GM18861 (cell line): Measurements from ENCODE around the gene BCAP29.
"Not testable (repeated sequence)": the region's sequence is repeated elsewhere in the genome, so short reads cannot be mapped to it uniquely, and the experiment has no call there.

Experiments used
- ATAC-seq: cut with Tn5 transposase; IDR thresholded peaks from one replicate; pipeline ENCODE4 v1.9.1; 2021; ENCODE audit not compliant: unreplicated experiment

Gene BCAP29

DNA sequence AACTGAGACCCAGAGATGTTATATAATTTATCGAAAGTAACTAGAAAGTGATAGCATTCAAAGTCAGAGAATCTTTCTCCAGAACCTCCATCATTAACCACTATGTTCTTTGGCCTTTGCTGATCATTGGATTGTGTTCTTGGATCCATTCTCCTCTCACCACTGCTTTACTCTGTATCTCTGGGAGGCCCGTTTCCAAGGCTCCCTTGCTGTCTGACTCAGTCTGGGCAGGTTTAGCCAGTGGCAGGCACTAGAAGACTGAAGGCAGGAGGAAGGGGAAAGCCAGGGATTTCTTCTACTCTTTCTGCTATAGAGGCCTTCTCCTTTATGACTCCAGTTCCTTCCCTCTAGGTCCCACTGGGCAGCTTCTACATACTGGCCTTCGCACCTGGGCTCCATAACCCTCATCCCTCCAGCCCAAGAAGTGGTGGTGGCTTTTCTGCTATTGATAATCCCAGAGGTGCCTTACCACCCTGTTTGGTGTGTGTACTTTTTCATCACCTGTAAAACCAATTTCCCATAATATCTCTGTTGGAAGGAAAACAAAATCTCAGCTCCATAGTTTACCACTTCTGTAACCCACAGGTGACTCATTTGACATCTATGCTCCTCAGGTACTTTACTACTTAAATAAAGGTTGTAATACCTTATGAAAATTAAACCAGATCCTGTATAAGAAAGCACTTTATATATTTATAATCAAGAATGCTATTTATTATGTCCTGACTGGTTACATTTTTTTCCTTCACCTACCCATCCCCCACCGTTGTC lies 36.0 kb downstream of the BCAP29 start:
- no peak for ATAC-seq

DNA sequence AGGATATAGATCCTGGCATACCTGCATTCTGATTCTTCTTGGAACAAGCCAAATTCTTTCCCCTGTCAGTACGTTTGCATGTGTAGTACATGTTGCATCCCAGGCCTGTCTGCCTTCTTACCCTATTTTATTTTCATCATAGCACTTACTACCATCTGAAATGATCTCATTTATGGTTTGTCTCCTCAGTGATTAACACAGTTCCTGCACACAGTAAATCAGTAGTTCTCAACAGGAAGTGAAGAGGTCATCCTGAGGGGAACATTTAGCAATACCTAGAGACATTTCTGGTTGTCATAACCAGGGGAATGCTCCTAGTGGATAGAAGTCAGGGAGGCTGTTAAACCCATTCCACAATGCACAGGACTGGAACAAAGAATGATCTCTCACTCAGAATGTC lies 42.4 kb downstream of the BCAP29 start:
- ATAC-seq = no peak

GRCh38 chr7:107622894-107623293 lies 42.8 kb downstream of the BCAP29 start:
- ATAC-seq = no peak

DNA sequence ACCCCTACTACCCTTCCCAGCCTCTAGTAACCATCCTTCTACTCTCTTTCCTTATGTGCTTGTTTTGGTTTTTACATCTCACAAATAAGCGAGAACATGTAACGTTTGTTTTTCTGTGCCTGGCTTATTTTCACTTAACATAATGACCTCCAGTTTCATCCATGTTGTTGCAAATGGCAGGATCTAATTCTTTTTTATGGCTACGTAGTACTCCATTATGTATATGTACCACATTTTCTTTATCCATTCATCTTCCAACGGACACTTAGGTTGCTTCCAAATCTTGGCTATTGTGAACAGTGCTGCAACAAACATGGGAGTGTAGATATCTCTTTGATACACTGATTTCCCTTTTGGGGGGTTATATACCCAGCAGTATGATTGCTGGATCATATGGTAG lies 47.0 kb downstream of the BCAP29 start:
- ATAC-seq = no peak

DNA sequence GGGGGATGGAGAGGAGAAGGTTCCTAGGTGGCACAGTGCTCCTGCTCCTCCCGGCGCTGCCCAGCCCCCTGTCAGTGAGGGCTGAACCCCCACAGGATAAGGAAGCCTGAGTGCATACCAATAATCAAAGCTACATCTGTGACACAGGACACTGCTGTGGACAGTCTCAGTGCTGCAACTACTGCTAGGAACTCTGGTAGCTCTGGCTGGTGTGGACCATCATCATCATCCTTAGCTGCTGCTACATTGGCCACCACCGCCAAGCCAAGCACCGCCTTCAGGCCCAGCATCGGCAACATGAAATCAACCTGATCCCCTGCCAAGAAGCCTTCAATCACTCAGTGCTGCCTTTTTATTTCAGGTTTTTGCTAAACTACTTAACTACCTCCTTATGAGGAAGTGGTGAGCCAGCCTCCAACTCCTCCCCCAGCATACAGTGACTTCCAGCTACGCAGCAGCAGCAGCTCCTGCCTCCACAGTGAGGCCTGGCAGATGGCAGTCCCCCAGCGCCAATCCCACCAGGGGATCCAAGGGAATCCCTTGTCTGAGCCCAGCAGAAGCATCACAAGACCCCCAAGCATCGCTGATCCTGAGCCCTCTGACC lies 48.5 kb downstream of the BCAP29 start:
- ATAC-seq = no peak

GRCh38 chr7:107630342-107630741 lies 50.3 kb downstream of the BCAP29 start:
- no peak for ATAC-seq

DNA sequence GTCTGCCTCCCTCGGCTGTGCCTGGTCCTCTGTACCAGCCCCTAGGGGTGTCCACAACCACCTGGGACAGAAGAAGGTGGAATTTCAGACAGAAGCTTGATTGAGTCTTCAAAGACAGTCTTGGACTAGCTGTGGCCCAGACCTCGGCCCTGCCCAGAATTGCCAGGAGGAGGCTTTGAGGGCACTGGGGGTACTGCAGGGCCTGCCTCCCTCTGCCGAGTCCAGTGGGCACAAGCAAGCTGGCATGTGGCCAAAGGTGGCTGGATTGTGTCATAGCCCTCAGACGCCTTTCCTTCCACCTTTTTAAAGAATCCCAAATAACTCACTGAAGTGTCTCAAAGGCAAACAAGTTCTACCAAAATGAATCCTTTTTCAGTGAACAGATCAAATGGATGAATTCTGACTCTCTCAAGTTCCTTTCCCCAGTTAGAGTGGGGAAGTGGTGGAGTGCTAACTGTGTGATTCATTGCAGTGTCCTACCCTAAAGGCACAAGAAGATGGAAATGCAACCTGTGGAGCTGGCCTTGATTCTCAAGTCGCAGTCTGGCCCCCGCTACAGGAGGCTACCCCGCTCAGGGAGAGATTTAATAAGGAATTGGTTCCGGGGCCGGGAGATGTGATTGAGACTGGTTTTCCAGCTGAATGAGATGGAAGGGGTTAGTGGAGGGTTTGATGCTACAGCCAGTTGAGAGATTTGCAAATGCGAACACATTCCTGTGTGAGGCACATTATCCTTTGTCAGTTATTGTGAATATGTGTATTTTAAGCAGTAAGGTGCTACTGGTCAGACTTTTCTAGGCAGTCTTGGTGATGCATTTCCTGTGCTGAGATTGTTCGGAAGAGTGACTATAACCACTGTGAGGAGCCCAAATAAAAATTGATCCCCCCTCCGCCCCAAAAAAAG lies 51.8 kb downstream of the BCAP29 start:
- no peak for ATAC-seq

DNA sequence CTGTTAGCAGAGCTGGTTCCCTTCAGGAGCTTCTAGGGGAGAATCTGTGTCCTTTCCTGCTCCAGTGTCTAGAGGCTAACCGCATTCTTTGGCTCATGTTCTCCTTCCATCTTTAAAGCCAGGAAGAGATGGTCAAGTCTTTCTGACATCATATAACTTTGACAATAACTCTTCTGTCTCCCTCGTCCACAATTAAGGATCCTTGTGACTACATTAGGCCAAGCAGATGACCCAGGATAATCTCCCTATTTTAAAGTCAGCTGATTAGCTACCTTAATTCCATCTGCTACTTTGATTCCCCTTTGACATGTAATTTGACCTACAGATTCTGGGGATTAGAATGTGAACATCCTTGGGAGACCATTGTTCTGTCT lies 52.4 kb downstream of the BCAP29 start:
- no peak for ATAC-seq

GRCh38 chr7:107638594-107638993 lies 58.5 kb downstream of the BCAP29 start:
- peak; percentile 96 for ATAC-seq

DNA sequence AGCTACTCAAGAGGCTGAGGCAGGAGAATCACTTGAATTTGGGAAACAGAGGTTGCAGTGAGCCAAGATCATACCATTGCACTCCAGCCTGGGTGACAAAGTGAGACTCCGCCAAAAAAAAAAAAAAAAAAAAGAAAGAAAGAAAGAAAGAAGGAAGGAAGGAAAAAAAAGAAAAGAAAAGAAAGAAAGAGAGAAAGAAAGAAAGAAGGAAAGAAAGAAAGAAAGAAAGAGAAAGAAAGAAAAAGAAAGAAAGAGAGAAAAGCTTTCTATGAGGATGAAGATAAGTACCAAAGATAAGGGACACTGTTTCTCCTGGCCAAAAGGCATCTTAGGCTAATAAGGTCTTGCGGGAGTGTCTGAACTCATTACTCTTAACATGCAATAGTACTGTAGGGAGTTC lies 59.0 kb downstream of the BCAP29 start:
- ATAC-seq = not testable (repeated sequence)

GRCh38 chr7:107641676-107642075 lies 61.6 kb downstream of the BCAP29 start:
- no peak for ATAC-seq

- ATAC-seq = no peak
Observed at GRCh38 chr7:107642501-107642900, 62.5 kb downstream of the BCAP29 start.

- ATAC-seq = no peak
Observed at GRCh38 chr7:107643407-107643806, 63.4 kb downstream of the BCAP29 start.

DNA sequence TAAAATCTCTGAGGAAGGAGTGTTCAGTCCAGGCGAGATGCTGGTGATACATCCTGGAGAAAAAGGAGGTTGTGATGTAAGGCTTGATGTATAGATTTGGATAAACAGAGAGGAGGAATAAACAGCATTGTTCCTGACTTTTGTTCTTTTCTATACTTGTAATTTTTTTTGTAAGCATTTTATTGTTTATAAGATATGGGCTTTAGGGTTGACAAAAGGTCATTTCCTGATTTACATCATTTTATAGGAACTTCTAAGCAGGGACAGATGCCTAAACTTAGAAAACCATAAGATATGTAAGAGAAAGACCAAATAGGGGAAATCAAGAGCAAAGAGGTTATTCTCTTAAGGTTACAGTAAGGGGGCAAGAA lies 63.9 kb downstream of the BCAP29 start:
- ATAC-seq = no peak

- ATAC-seq = no peak
Observed at GRCh38 chr7:107644309-107644974, 64.4 kb downstream of the BCAP29 start.

DNA sequence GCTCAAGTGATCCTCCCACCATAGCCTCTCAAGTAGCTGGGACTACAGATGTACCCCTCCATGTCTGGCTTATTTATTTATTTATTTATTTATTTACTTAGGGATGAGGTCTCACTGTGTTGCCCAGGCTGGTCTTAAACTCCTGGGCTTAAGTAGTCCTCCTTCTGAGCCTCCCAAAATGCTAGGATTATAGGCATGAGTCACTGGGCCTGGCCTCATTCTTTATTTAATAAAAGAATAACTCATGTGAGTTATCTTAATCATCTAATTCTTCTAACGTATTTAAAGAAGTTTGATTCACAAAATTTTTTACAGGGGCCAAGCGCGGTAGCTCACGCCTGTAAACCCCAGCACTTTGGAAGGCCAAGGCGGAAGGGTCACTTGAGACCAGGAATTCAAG lies 72.6 kb downstream of the BCAP29 start:
- no peak for ATAC-seq

DNA sequence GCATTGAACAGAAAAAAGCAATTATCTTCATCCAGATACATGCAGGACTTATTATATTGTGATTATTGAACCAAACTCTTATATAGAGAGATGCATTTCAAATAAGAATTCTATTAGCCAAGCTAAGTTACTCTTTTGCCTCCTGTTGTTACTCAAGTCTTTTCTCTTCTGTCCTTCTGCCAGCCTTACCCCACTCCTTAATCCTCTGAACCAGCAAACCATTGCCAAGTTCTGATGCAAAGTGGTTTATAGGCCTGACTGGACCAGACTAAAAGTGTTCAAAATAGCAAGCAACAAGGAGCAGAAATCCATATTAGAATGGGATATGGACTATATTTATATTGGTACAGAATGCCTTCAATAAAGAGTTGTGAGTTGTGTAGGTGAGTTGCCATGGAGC lies 78.4 kb downstream of the BCAP29 start:
- ATAC-seq = no peak

DNA sequence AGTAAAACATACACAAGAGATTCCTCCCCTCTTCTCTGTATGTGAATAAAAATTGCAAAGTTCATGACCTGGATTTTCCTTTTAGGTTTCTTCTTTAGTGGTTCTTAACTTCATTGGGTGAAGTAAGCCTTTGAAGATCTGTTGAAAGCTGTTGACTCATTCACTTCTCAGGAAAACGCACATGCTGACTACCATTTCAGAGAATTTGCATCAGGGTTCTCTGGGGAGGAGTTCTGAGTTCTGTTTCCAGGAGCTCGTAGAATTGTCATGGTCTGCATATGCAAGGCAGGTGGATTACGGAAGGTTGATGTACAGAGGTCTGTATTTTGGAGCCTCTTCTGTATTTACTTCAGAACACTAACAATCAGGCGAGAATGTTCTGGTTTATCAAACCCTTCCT lies 79.6 kb downstream of the BCAP29 start:
- no peak for ATAC-seq

GRCh38 chr7:107660381-107661080 lies 80.5 kb downstream of the BCAP29 start, which contains the start of gene SLC26A4:
SLC26A4 (plus strand) TSS chr7:107660828; CDS start chr7:107661642, 814 bp downstream.
- ATAC-seq = peak; percentile 40

- no peak for ATAC-seq
Observed at GRCh38 chr7:107661081-107661864, 81.2 kb downstream of the BCAP29 start.
